ENCODE measurements around the gene TFAM.
"Not testable (repeated sequence)": the region's sequence is repeated elsewhere in the genome, so short reads cannot be mapped to it uniquely, and the experiment has no call there.

Gene TFAM

DNA sequence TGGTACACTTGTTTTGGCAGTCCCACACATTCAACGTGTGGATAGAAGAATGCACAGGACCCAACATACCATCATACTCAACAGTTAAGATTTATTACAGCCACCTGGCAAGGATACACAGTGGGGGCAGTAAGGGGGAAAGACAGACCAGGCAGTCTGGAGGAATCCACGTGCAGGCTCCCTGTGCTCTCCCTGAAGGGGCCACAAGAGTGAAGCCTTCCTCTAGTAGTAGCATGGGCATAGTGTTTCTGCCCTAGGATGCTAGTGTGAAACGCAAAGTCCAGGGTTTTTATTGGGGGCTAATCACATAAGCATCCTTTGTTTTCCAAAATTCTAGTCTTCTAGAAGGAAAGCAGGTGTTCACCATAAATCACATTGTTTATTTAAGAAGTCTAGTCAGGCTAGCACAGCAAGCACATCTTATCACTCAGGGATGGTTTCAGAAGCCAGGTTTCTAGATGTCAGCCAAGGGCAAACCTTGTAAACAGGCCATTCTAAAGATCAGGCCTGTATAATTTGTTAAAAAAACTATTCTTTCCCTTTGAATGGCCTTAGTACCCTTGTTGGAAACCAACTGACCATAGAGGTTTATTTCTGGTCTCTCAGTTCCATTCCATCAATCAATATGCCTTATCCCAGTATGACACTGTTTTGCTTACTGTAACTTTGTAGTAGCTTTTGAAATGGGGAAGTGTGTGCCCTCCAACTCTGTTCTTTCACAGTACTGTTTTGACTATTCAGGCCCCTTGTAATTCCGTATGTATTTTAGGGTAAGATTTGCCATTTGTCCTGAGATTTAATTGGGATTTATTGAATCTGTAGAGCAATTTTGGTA, 12.4 kb upstream of the TFAM start:
- no peak for DNase-seq (ENCODE audit: low spot score)

DNA sequence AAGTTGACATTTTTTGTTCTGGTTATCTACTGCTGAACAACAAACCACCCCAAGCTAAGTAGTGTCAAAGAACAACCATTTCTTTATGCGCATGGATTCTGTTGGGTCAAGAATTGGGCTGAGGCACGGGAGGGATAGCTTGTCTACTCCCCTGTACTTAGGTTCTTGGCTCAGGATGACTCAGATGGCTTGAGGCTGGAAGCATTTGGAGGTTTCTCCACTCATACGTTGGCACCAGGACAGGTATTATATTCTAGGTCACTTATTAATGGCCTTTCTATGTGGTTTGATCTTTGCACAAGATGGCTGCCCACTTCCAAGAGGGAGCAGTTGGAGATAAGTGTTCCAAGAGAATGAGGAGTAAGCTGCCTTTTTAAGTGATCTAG, 11.8 kb upstream of the TFAM start:
- no peak for DNase-seq (ENCODE audit: low spot score)

DNA sequence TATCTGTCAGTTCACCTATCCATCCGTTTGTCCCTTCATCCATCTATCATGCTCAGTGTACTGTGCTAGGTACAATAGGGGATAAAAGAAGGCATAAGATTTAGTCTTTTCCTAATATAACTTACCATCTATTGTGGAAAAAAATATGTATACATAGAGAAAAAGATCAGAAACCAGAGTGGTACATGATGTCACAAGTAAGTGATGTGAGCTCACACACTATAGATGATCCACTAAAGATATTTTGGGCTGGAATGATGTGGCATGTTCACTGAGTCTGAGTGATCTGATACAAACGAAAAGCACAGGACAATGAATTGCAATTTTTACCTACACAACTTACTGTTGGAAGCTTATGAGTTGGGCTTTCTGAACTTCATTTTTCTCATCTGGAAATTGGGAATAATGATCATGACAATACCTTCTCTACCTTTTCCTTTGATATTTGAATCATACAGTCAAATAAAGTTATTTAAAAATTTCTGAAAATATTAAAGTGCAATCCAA, 2.7 kb upstream of the TFAM start:
- DNase-seq (ENCODE audit: low spot score): no peak

DNA sequence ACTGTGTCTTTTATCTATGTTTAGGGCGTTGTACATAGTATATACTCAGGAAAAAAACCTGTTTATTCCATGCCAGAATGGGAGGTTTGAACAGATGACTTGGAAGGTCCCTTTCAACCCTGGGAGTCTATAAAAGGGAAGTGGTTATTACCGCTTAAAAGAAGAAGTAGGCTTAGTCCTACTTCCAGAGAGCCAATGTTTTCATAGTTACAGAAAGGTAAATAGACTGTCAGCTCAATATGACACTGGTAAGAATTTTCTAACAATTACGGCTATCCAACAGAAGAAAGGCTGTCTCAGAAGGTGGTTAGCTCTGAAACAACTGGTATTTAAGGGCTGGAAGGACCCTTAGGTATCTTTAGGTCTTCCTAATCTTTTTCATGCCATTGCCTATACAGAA, 1.1 kb upstream of the TFAM start:
- no peak for DNase-seq (ENCODE audit: low spot score)

DNA sequence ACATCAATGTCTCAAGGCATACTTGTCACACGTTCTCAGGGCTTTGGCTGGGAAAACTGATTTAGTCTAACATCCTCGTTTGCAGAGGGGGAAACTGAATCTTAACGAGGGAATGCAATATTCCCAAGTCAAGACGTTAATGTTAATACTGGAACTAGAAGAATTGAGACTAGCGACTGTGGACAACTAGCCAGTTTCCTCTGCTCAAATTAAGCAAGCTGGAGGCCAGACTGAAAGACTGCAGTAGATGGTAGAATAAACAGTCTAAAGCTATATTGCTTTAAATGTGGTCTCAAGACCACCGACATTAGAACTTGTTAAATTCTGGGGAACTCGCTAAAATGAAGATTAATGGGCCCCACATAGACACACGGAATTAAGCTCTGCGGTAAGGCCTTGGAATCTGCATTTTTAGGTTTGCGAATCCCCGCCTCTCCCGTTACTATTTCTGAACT, 639 bp upstream of the TFAM start:
- no peak for DNase-seq (ENCODE audit: low spot score)

DNA sequence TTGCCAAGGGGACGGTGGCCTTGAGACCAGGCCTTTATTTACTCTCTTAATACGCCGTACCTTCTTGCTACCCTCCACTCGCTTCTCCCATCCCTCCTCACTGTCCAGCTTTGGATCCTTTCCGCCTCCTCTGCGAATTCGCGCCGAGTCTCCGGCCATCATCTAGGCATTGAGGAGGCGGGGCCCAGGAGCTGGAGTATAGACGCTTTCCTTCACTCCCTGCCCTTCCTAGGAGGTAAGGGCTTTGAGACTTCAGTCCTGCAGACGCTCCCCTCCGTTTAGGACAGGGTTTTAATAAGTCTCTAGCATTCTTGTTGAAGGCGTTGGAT, 538 bp downstream of the TFAM start:
- DNase-seq (ENCODE audit: low spot score): peak; percentile 62

DNA sequence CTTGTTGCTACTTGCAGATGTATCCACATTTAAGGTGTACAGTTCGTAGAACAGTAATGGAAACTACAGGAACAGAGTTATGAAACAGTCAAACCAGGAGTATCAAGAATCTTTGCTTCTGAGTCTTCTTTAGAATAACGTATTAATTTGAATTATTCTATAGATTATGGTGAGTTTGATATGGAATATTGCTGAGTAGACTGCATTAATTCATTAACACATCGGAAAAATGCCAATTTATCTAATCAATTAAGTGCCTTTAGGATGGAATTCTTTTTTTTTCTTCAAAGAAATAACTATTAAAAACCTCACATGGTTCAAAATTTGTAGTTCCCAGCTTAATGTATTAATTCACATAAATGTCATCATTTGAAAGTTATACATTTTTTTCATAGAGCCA, 3.8 kb downstream of the TFAM start:
- DNase-seq (ENCODE audit: low spot score): no peak

DNA sequence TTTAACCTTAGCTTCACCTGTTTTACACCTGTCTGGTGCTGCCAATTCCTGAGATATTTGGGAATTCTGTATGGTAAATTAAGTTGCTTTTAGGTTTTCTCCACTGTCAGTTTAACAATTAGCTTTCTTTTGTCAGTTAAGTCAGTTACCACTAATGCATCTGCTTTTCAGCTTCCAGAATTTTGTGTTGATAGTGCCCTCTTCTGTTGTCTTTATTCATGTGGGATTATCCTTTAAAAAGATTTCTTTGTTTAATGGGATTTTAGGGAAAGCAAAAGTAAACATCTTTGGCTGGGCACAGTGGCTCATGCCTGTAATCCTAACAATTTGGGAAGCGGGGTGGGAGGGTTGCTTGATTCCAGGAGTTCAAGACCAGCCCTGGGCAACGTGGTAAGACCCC, 8.1 kb downstream of the TFAM start:
- DNase-seq (ENCODE audit: low spot score): no peak

DNA sequence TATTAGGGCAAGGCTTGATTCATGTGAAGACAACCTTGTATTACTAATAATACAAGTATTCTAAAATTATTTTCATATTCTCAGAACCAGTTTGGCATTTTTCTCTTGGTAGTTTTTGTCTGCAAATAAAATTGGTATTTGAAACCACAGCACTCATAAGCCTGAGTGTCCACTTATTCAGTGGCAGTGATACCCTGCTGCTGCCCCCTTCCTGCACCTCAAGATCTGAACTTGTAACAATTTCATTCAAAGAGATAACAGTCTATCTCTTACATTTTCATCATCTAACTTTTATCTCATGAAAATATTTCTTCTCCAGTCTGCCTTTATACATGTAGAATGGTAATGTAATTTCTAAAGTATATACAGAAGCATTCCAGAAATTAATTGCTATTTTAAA, 9.3 kb downstream of the TFAM start:
- no peak for DNase-seq (ENCODE audit: low spot score)

DNA sequence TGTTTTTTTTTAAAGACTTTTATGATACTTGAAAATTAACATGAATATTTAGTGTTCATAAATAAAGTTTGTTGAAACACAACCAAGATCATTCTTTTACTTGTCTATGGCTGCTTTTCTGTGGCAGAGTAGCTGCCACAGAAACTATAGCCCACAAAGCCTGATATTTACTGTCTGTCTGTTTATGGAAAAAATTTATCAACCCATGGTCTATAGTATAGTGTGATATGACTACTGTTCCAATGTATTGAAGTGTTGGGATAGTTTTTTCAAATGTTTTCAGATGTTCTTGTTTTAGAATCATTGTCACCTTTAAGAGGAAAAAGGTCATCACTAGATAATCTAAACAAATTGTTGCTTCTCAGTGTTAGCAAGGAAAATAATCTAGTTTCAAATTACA, 10.8 kb downstream of the TFAM start:
- DNase-seq (ENCODE audit: low spot score): no peak

DNA sequence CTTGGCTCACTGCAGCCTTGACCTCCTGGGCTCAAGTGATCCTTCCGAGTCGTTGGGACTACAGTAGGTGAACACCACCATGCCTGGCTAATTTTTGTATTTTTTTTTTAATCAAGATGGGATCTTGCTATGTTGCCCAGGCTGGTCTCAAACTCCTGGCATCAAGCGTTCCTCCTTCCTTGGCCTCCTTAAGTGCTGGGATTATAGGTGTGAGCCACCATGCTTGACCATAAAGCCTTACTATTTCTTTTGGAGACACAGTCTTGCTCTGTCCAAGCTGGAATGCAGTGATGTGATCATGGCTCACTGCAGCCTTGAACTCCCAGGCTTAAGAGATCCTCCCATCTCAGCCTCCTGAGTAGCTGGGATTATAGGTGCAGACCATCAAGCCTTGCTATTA, 12.6 kb downstream of the TFAM start:
- no peak for DNase-seq (ENCODE audit: low spot score)

DNA sequence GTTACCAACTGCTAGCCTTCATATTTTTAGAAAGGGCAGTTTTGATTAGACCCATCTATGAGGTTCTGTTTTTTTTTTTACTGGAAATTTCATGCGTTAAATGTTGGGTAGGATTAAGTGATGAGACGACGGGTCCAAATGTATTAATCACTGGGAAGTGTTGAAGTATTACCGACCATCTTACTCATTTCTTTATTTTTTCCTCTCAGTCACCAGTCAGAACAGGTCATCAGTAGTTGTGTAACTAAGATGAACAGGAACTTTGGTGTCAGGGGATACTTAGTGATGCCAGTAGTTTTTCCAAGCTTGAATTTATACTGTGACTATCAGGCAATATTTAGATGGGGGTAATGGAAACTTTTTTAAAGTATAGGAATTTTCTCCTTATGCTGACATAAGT, 14.2 kb downstream of the TFAM start:
- no peak for DNase-seq (ENCODE audit: low spot score)

DNA sequence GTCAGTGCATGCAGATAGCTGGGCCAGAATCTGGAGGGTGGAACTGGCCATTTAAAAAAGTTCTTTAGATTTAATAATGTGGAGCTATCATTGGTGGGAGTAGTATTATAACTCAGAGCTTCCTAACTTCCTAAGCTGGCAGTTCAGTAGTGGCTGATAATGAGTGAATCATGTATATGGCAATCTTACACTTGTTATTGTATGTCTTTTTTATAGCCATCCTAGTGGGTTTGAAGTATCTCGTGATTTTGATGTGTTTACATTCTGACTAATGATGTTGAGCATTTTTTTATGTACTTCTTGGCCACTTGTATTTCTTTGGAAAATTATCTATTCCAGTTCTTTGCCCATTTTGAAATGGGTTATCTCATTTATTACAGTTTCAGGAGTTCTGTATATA, 15.4 kb downstream of the TFAM start:
- no peak for DNase-seq (ENCODE audit: low spot score)

DNA sequence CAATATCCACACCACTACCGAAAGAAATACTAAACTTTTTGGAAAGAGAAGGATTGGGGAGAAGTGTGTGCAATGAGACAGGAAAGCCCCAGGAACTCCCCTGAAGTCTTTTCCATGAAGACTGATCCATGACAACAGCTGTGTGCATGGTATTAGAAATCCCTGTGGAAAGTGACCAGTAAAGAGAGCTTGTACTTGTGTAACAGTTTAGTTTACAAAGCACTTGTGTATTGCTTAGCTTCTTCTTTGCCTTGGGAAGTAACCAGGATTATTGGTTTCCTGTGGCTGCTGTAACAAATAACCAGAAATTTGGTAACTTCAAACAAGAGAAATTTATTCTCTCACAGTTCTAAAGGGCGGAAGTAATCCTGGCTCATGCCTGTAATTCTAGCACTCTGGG, 18.8 kb downstream of the TFAM start:
- no peak for DNase-seq (ENCODE audit: low spot score)

DNA sequence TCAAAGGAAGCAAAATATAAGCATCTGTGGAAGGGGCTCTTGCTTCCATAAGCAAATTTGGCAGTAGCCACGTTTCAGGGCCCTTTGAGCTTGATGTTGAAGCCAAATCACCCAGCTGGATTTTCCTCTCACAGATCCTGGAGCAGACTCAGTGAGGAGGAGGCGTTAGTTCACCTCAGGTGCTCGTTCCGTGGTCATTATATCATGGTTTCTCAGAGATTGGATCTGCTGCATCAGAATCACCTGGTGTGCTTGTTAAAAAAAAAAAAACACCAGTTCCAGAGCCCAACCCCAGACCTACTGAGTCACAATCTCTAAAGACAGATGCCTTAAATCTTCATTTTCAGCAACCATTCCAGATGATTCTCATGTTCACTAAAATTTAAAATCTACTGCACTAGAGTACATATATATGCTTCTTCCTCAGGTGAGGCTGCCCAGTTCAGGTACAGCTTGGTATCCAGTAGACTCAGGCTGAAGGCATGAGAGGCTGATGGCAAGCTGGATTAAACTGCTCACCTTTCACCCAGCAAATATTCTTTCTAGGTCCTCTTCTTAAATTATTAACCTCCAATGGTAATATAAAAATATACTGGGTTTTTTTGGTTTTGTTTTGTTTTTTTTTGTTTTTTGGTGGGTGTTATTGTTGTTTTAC, 24.9 kb downstream of the TFAM start:
- no peak for DNase-seq (ENCODE audit: low spot score)

DNA sequence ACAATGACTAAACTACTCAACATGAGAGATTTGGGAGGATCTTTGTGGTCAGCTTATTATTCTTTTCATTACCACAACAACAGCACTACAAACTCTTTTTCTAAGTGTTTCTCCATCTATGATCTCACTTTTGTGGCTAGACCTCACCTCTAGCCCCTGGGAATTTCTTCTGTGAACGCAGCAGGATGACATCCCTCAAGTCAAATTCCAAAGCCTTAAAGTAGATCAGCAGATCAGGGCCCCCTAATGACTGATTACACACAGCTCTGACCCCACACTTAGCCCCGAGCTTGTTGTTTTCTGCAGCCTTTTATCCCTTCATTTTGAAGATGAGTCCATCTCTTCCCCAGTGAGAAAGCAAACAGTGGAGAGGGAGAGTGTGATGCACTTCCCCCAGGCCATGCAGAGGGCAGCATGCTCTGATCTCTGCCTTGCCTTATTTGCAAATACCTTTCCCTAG, 27.3 kb downstream of the TFAM start:
- no peak for DNase-seq (ENCODE audit: low spot score)

DNA sequence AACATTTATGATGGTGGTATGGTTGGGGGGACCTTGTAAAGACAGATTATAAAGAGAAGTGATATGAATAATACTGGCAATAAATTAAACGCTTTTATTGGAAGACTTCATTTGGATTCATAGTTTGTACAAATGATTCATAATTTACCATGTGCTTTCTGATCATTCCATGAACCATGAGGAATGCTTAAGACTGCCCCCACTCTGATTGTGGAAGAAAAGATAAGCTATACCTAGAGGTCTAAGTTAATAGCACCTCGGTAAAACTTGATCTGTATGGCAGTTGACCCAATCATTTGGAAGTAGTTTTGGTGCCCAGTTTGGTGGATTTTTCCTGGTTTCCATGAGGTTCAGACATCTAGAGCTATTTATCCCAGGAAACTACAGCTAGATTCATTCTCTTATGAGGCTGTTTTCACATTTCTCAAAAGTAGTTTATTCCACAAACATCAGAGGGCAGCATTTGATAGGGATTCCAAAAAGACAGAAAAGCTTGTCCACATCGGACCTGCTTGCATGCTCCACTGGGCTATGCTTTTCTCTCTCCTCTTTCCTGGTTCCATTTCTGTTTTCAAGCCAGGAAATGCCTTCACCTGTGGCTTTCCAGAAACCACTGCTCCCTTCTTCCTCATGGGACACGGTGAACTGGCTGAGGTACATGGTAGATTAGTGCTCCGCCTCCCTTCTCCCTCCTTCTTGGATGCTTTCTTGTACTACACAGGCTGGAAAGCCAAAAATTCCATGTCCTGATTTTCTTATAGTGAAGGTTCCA, 29.2 kb downstream of the TFAM start:
- DNase-seq (ENCODE audit: low spot score): peak; percentile 63

DNA sequence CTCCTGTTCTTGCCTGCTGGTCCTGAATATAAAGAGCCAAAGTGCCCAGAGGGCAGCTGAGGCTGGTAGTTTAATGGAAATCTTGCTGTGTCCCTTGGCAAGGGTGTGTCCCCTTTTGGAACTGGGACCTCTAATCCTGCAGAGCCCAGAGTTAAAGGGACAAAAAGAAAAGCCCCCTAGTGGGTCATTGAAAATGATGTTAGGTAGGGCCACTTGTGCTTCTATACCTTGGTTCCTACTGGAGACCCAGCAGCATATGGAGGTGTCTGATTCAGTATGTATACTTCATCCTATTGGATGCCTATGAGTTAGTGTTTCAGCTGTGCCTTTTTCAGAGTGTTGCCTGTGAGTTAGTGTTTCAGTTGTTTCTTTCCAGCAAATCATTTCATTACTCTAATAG, 30.5 kb downstream of the TFAM start:
- DNase-seq (ENCODE audit: low spot score): no peak

DNA sequence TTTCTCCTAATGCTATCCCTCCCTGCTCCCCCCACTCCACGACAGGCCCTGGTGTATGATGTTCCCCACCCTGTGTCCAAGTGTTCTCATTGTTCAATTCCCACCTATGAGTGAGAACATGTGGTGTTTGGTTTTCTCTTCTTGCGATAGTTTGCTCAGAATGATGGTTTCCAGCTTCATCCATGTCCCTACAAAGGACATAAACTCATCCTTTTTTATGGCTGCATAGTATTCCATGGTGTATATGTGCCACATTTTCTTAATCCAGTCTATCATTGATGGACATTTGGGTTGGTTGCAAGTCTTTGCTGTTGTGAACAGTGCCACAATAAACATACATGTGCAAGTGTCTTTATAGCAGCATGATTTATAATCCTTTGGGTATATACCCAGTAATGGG, 32.7 kb downstream of the TFAM start:
- not testable (repeated sequence) for DNase-seq (ENCODE audit: low spot score)

DNA sequence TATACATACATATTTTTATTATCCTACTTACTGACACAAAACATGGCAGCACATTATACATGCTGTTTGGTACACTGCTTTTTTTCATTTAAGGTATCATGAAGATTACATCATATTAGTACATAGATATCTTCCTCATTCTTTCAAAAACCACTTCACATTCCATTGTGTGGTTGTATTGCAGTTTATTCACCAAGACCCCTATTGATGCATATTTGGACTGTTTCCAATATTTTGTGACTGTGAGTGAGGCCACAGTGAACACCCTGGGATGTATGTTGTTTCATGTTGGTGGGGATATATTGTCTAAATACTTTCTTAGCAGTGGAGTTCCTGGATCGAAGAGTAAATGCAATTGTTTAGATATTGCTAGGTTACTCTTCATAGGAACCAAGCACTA, 39.0 kb downstream of the TFAM start:
- no peak for DNase-seq (ENCODE audit: low spot score)

DNA sequence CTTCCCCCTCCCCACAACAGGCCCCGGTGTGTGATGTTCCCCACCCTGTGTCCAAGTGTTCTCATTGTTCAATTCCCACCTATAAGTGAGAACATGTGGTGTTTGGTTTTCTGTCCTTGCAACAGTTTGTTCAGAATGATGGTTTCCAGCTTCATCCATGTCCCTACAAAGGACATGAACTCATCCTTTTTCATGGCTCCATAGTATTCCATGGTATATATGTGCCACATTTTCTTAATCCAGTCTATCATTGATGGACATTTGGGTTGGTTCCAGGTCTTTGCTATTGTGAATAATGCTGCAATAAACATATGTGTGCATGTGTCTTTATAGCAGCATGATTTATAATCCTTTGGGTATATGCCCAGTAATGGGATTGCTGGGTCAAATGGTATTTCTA, 43.2 kb downstream of the TFAM start:
- not testable (repeated sequence) for DNase-seq (ENCODE audit: low spot score)

DNA sequence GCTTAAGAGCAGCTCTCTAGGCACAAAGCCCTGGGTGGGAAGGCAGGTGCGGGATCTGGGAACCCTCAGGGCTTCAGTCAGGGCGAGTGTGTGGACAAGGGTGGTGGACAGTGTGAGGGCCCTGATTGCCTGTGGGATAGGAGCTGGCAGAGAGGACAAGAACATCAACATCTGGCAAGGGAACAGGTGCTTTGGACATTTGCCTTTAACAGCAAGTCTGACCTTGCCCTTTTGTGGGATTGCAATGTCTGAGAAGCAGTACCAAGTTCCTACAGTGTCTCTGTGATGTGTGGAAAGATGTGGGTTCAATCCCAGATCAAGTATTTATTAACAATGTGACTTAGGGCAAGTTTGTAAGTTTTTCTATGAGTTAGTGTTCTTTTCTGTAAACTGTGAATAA, 46.7 kb downstream of the TFAM start:
- DNase-seq (ENCODE audit: low spot score): no peak

DNA sequence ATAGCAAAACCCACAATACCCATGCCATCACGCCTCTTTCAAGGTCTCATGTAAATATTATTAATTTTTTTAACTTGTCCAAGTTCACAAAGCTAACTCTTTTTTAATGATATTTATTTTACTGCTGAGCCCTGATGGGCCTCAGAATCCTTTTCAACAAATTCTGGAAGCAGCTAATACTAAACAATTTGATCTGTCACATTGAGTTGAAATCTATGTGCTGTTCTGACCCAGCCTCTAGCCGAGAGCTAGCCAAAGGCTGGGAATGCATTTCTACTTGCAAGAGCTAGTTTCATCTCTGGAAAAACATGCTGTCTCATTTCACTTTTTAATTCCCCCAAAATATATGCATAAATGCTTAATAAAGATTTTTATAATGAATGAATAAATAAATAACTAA, 47.9 kb downstream of the TFAM start:
- DNase-seq (ENCODE audit: low spot score): no peak
